T-helper 22 cell (primary cell): ENCODE measurements around the gene TBL3.

Experiments
- DNase-seq: peaks from one replicate; pipeline ENCODE4 v3.0.0-alpha.2; 2020; ENCODE audit warnings: low read depth

Gene TBL3

DNA sequence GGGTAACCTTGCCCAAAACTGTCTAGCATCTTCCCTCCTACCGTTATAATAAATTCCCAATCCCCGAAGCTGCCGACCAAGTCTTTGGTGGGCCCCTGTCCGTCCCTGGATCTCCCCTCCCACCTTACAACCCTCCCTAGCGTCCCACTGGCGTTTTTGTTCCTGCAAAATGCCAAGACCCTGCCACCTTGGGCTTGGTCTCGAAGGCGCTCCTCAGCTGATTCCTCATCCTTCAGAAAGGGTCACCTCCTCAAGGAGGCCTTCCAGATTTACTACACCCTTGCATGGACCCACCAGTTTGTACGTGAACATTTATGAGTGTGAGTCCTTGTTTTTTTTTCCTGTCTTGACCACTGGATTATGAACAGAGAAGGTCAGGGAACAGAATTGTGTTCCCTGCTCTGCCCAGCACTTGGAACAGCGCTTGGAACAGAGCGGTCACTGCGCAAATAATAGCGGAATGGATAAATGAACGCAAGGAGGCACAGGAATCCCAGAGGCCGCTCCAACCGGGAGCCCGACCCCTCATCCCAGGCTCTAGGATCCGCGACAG is 11.2 kb downstream of the TBL3 start:
- no peak for DNase-seq

DNA sequence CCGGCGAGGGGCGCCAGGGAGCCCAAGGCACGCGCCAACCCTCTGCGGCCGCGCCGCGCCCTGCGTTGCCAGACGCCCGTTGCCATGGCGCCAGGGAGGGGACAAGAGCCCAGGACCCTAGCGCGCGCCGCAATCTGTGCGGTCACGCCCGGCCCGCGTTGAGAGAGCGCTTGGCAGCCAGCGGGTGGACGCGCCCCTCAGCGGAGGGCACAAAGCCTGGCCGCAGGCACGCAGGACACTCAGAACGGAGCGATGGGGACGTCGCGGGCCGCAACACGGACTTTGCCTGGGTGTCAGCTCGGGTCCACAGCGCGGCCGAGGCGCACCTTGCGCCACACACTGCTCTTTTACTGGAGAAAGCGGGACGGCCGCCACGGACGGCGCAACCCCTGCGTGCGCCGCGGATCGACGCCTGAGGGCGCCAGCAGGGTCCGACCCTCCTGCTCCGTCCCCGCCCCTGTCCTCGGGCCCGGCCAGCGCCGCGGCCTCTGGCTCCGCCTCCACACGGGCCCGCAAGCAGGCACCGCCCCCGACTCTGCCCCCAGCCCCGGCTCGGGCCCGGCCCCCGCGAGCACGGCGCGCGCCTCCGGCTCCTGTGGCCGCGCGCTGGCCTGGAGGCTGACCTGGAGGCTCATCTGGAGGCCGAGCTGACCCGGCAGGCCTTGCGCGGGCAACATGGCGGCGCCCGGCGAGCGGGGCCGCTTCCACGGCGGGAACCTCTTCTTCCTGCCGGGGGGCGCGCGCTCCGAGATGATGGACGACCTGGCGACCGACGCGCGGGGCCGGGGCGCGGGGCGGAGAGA is 11.9 kb downstream of the TBL3 start, which contains the start of gene GFER:
Gene GFER (plus strand): TSS at position 650 of the 803 bp plus-strand sequence. CDS start 26 bp downstream, at position 676.
- DNase-seq = peak; percentile 42

DNA sequence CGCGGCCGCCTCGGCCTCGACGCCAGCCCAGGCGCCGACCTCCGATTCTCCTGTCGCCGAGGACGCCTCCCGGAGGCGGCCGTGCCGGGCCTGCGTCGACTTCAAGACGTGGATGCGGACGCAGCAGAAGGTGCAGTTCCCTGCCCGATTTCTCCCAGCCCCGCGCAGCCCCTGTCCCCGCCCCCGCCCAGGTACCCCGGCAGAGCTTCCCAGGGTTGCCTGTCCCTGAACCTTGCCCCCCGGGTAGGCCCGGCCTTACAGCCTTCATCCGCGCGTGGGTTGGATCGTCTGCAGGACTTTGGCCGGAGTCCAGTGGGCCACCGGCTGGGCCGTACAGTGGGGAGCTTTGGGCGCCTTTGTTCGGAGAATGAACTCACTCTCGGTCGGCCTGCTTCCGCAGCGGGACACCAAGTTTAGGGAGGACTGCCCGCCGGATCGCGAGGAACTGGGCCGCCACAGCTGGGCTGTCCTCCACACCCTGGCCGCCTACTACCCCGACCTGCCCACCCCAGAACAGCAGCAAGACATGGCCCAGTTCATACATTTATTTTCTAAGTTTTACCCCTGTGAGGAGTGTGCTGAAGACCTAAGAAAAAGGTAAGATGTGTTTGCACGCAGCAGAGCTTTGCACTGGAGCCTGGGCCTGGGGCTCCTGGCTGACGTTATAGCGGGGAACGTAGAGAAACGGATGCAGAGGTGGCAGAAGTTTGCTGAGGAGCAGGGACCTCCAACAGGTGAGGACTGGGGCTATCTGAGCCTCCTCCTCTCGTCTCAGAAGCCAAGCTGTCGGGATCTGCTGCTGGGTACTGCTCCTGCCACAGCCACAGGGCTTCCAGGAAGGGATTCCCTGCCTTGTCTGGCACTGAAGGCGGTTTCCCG is 12.7 kb downstream of the TBL3 start:
- DNase-seq = no peak

DNA sequence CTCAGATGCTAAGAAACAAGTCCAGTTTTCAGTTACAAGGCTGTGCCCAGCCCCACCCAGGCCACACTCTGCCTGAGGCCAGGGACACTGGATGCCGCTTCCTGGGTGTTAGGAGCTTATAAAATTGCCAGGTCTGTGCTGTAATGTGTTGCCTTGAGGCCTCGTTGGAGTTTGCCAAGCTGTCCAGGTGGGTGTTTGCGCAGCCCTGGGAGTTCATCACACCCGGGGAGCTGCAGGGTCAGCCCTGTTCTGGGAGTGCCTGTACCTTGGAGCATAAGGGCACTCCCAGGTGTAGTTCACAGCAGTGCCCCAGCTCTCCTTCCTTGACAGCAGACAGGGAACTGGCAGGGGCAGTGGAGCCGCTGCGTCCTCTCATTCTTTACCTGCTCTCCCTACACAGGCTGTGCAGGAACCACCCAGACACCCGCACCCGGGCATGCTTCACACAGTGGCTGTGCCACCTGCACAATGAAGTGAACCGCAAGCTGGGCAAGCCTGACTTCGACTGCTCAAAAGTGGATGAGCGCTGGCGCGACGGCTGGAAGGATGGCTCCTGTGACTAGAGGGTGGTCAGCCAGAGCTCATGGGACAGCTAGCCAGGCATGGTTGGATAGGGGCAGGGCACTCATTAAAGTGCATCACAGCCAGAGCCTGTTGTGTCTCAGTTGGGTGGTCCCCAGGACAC is 13.8 kb downstream of the TBL3 start:
- no peak for DNase-seq

DNA sequence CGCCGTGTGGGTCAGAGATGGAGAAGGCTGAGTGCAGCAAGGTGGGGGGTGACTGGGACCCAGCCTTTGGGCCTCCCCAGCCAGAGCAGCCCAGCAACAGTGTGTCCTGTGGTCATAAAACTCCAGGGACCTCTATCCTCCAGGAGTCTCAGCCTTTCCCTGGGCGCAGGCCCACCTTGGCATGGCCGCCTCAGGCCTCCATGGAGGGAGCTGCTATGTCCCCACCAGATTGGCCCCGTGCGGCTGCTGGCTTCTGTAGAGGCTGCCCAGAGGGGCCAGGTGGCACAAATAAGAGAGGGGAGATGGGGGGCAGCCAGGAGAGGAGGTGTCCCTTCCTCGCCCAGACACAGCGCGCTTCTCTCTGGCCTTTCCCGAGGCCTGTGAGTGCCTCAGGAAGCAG is 15.3 kb downstream of the TBL3 start:
- no peak for DNase-seq

DNA sequence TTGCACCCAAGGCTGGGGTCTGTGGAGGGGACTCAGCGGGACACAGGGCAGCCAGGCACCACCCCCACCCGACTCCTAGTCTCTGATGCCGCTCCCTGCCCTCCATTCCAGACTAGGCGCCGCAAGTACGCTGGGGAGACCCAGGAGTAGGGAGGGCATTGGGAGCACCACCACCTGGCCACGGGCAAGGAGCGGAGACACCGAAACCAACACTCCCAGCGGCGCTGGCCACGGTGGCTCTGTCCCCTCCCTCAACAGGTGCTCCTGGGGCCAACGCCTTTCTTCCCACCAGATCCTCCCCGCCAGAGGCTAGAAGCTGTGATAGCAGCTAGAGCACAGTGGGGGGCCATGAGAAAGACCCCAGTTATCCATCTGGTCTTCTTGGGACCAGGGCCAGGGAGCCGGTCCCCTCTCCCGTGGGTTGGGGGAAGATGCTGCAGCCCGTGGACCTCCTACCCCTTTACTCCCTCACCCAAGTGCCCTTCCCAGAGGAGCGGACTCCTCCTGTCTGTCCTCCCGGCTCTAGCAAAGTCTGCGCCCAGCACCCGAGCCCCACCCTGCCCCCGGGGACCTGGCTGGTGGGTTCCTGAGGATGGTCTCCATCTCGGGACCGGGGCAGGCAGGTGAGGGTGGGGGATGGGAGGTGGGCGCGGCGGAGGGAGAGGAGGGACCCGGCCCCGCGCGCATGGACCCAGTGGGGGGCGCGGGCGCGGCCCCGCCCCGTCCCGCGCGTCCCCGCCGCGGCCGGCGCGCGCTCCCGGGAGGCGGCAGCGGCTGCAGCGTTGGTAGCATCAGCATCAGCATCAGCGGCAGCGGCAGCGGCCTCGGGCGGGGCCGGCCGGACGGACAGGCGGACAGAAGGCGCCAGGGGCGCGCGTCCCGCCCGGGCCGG is 17.6 kb downstream of the TBL3 start, which contains the start of gene SYNGR3:
Gene SYNGR3 (plus strand): TSS at position 762 of the 892 bp plus-strand sequence. CDS start 133 bp downstream, outside the sequence.
- DNase-seq = no peak

DNA sequence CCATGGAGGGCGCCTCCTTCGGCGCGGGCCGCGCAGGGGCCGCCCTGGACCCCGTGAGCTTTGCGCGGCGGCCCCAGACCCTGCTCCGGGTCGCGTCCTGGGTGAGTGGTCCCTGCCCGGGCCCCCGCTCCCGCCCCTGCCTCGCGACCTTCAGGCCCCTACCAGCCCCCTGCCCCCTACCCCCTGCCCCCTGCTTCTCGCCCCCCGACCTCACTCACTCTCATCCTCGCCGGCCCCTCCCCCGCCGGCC is 18.2 kb downstream of the TBL3 start:
- DNase-seq = no peak

DNA sequence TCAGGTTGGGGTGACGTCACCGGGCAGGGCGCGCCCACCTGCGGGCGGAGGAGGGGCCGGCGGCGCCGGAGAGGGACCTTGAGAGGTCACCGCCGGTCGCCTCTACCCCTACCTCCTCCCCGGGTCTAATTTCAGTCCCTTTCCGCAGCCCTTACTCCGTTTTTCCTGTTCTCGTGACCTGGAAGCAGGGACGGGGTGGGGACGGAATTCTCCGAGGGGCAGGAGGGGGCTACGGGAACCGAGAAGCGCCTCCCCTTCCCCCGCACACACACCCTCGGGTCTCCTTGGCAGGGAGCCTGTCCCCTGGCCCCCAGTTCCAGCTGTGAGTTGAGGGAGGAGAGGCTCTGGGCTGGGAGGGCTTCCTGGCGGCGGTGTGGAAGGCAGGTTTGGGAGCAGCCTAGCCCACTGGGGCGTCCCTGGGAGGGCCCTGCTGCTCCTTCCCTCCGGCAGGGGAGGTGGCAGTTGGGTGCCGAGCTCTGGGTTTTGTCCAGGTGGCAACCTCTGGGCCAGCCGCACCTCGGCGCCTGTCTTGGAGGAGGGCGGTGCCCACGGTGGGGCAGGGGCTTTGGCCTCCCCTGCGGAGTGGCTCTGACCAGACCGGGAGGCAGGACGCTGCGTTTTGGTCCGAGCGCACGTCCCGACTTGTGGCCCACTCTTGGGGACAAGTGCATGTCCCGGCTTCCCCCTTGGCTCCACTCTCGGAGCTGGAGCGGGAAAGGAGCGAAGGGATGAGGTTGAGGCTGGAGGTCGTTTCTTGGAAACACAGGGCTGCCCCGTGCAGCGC is 18.7 kb downstream of the TBL3 start:
- no peak for DNase-seq

DNA sequence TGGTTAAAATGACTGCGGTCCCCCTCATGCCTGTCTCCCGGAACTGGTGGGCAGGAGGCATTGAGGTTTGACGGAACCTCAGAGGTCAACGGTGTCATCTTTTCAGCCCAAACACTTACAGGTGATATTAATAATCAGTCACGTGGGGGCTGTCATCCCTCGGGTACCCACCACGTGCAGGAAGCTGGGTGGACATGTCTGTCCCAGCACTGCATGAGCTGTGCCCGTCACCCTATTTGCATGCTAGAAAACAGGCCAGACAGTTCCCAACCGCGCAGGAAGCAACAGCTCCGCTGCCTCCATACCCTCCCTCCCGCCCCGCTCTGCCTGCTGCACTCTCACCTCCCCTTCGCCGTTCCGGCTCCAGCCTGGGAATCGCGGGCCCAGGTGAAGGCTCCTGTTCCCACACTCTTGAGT is 19.3 kb downstream of the TBL3 start:
- peak; percentile 47 for DNase-seq

DNA sequence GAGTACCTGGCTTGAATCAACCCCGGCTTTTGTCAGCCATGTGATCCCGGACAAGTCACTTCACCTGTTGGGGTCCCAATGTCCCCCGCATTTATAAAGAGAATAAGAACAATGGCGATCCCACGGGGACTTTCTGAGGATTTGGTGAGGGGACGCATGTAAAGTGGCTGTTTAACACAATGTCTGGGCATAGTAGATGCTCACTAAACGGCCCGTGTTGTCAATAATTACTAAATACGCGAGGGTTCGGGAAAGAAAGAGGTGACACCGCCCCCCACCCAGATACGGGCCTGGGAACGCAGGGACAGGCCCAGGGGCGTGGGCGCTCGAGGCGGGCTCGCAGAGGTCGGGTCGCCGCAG is 19.7 kb downstream of the TBL3 start:
- DNase-seq = no peak

DNA sequence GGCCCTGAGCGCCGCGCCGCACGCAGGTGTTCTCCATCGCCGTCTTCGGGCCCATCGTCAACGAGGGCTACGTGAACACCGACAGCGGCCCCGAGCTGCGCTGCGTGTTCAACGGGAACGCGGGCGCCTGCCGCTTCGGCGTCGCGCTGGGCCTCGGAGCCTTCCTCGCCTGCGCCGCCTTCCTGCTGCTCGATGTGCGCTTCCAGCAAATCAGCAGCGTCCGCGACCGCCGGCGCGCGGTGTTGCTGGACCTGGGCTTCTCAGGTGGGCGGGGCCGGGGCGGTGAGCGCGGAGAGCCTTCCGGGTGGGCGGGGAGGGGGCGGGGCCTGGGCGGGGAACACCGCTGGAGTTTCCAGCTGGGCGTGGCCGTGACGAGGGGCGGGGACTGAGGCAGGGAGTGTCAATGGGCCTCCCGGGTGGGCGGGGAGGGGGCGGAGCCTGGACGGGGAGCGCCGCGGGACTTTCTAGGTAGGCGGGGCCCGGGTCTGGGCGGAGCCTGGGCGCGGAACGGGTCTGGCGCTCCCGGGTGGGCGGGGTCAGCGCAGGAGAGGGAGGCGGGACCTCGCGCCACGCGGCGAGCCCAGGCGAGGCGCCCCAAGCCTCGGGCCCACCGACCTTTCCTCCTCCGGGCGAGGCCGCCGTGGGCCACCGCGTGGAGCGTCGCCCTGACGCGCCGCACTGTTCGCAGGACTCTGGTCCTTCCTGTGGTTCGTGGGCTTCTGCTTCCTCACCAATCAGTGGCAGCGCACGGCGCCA is 20.3 kb downstream of the TBL3 start:
- DNase-seq = peak; percentile 98

DNA sequence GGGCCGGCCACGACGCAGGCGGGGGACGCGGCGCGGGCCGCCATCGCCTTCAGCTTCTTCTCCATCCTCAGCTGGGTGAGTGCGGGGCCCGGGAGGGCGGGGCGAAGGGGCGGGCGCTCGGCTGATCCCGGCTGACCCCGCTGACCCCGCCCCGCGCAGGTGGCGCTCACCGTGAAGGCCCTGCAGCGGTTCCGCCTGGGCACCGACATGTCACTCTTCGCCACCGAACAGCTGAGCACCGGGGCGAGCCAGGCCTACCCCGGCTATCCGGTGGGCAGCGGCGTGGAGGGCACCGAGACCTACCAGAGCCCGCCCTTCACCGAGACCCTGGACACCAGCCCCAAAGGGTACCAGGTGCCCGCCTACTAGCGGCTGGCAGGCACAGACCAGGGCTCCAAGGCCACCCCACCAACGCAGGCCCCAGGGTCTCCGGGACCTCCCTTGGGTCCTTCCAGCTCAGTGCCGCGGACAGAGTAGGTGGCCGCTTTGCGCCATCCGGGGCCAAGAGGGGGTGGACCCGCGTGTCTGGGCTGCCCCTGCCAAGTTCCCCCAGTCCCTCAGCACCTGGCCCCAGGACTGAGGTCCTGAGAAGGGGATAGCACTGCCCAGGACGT is 21.0 kb downstream of the TBL3 start:
- no peak for DNase-seq

DNA sequence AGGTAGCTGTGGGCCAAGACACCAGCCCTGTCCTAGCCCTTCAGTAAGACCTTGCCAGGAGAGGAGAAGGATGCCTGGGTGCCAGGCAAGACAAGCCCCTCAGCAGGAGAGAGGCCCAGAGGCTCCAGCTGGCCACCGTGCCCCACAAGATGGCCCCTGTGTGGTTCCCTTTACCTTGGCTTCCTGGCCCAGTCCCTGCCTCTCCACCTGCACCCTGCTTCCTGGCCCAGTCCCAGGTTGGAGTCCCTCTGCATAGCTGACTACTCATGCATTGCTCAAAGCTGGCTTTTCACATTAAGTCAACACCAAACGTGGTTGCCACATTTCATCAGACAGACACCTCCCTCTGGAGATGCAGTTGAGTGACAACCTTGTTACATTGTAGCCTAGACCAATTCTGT is 21.9 kb downstream of the TBL3 start:
- DNase-seq = no peak

DNA sequence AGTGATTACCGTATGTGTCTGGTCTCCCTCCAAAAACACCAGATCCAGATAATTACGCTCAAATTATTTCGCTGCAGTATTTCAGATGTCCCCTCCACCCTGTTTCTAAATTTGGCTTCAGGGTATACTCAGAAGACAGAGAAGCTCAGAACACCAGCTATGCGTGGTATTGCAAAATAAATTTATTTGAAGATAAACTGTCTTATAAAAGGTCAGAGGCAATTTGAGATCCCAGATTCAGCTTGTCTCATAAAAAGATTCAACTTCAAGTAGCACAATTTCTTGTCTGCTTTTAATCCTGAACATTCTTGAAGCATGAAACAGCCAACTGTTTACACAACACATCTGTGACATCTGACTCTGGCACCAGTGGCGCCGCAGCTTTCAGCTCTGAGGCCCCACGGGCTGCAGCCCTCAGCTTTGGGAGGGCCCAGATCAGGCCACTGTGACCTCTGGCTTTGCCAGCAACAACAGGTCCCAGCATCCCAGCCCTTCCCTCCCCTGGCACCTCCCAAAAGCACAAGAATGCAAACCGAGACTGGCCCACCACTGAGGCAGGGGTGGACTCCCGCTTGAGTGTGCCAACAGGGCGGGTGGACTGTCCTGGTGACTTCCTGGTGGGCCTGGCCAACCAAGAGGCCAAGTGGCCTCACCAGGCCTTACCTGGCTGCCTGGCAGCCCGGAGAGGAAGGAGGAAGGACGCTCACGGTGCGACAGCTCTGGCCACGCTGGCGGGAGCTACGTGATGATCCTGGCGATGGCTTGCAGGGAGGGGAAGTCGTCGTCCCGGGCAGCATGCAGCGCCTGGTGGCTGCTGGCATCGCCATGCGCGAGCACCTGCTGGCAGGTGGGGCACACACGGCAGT is 25.9 kb downstream of the TBL3 start:
- DNase-seq = no peak

DNA sequence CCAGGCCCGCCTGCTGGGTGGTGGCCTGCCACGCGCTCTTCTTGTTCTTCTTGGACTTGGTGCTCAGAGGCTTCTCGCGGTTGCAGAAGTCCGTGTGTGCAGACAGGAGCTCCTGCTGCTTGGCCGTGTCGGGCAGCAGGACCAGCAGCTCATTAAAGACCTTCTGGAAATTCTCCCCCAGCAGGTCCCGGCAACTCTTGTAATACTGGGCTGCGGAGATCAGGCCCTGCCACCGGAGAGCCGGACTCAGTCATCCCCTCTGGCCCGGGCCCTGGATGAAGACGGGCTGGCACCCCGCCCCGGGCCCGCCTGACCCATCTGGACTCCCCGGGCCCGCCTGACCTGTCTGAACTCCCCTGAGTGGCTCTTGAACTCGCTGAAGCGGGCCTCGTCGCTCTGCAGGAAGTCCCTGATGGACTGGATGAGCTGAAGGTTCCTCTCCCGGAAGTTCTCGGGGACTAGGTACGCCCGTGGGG is 26.5 kb downstream of the TBL3 start:
- no peak for DNase-seq

DNA sequence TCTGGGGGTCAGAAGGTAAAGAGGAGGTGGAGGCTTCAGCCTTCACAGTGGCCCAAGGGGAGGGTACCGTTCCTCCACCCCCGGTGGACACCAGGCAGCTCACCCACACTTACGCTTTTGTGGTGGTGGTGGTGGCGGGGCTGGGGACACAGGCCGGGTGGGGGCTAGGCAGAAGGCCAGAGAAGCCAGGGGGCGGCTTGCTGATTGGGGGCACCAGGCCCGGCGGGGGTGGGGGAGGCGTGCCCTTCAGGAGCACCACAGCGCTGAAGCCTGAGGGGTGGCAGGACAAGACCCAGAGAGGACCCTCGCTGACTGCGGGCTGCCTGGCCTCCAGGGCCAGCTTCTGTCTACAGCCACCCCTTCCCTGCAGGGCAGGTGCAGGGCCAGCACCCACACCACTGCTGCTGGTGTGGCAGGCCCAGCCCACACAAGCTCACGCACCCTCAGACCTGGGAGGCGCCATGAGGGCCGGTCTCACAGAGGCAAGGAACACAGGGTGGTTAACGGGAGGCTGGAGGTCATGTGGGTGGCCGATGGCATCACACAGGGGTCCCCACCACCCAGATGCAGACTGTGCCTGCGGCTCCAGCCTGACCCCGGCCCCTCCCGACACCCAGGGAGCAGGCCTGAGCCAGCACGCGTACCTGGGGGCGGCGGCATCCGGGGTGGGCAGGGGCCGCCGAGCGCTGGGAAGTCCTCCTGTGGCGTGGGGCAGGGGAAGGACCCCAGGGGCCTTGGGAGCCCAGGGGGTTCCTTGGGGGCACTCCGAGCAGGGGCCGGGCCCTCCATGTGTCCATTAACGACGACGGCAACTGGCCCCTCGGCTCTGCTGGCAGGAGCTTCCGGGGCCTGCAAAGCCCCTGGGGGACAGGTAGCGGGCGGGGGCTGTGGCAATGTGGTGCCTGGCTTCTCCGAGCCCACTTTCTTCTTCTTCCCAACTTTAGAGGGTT is 27.3 kb downstream of the TBL3 start:
- DNase-seq = no peak

DNA sequence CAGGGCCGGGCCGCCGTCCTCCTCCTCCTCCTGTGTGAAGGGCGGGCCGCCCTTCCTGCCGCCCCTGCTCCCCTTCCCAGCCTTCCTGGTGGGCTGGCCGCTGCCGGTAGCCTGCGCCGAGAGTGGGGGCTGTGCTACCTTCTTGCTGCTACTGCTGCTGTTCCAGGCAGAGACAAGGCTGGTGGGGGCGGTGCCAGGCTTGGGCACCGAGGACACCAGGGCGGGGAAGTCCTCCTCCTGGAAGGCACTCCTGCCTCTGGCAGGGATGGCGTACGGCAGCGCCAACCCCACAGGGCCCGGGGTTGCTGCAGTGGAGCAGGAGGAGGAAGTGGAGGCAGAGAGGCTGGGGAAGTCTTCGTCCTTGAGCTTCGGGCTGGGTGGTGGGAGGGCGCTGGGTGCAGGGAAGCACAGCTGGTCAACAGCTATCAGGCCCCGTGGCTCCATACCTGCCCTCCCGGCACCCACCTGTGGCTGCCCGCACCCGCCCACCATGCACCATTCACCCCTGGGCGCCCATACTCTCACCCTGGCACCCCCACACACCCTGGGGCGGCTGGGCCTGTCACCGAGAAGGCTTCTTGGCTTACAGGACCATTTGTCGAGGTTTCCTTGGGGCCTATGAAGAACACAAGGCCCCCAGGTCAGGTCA is 28.1 kb downstream of the TBL3 start:
- no peak for DNase-seq
